ENCODE results near the gene CBLIF.
"Not testable (repeated sequence)": the region's sequence is repeated elsewhere in the genome, so short reads cannot be mapped to it uniquely, and the experiment has no call there.

The CBLIF gene

GRCh38 chr11:59794417-59794816 is 50.9 kb downstream of the CBLIF start:
- no peak for DNase-seq (ENCODE audit: low spot score)

- no peak for DNase-seq (ENCODE audit: low spot score)
Measured at GRCh38 chr11:59792507-59792906, 52.8 kb downstream of the CBLIF start.

GRCh38 chr11:59791639-59792038 is 53.7 kb downstream of the CBLIF start:
- no peak for DNase-seq (ENCODE audit: low spot score)

- no peak for DNase-seq (ENCODE audit: low spot score)
Measured at GRCh38 chr11:59787816-59788215, 57.5 kb downstream of the CBLIF start.

GRCh38 chr11:59787255-59787588 is 58.1 kb downstream of the CBLIF start:
- DNase-seq (ENCODE audit: low spot score), result no peak

- DNase-seq (ENCODE audit: low spot score), result no peak
Measured at GRCh38 chr11:59785818-59786217, 59.5 kb downstream of the CBLIF start.

- not testable (repeated sequence) for DNase-seq (ENCODE audit: low spot score)
Measured at GRCh38 chr11:59784441-59784840, 60.9 kb downstream of the CBLIF start.

GRCh38 chr11:59783632-59784090 is 61.6 kb downstream of the CBLIF start:
- peak; percentile 56 for DNase-seq (ENCODE audit: low spot score)

- DNase-seq (ENCODE audit: low spot score), result no peak
Measured at GRCh38 chr11:59782080-59782479, 63.2 kb downstream of the CBLIF start.

GRCh38 chr11:59779487-59779886 is 65.8 kb downstream of the CBLIF start:
- DNase-seq (ENCODE audit: low spot score), result no peak
